HG02973 (cell line): ENCODE measurements around the gene KLHDC9.

ENCODE experiments used
- ATAC-seq: cut with Tn5 transposase; IDR thresholded peaks from one replicate; pipeline ENCODE4 v1.9.1; 2021; ENCODE audit warnings: moderate library complexity; ENCODE audit not compliant: unreplicated experiment

The KLHDC9 gene

DNA sequence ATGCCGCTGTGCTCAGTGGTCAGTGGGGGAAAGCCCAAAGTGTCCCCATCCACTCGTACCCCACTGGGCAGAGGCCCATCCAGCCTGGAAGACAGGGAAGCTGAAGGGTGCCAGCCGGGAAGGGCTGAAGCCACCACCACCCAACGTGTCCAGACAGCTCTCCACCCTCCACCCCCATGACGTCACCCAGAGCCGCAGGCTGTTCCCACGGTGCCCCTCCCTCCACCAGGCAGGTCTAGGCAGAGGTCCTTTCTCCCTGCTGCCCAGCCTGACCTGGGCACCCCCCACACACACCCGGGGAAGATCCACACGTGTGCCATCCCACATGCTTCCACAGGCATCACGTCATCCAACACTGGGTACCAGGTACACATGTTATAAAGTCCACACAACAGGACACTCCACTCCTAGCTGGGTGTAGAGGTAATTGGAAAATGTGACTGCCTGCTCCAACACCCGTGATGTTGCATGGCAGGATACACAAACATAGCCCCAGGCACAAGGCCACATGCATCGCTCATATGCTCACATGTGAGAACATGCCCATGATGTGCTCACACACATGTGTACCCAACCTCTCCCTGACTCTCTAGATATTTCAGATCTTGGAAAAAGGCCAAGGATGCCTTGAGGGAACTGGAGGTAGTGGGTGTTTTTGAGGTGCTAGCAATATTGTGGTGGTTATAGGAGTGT lies 23.3 kb upstream of the KLHDC9 start:
- ATAC-seq = no peak

DNA sequence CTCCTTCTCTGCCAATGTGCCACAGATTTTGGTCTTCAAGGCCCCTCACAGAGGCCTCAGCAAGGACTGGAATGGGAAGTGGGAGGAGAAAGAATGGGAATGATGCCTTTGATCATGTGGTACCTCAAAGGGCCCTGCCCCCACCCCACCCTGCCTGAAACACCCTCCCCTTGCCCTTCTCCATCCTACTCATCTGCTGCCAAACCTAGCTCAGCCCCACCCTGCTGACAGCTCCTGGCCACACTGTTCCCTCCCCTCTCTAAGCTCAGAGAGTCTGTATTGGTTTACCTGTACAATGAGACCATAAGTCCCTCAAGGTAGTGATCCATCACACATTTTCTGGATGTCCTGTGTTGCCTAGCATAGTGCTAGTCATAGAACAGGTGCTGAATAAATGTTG lies 21.8 kb upstream of the KLHDC9 start:
- no peak for ATAC-seq

- no peak for ATAC-seq
Observed at GRCh38 chr1:161077426-161077825, 20.7 kb upstream of the KLHDC9 start.

DNA sequence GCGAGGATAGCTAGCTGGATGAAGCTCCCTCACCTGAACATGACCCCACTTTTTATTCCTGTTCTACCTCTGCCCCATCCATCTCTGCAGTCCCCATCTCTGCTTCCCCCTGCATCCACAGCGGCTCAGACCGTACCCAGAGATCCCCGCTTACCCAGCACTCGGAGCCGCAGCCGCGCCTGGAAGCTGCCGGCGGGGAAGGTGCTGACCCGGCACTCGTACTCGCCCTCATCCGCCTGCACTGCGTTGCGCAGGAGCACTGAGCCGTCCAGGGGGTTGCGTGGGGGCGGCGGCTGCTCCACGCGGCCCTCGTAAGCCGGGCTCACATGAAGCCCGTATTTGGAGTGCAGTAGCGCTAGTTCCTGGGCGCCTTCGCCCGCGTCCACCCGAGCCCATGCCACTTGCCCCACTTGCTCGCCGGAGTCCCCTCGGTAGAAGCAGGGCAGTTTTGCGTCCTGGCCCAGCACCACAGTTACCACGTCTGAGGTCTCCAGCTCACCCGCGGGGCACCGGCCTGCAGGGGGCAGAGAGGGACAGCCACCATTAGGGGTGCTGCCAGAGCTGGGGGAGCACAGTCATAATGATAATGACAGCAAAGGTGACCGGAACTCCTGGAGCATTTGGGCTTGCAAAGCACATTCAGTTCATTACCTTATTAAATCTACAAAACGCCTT lies 18.6 kb upstream of the KLHDC9 start:
- no peak for ATAC-seq

DNA sequence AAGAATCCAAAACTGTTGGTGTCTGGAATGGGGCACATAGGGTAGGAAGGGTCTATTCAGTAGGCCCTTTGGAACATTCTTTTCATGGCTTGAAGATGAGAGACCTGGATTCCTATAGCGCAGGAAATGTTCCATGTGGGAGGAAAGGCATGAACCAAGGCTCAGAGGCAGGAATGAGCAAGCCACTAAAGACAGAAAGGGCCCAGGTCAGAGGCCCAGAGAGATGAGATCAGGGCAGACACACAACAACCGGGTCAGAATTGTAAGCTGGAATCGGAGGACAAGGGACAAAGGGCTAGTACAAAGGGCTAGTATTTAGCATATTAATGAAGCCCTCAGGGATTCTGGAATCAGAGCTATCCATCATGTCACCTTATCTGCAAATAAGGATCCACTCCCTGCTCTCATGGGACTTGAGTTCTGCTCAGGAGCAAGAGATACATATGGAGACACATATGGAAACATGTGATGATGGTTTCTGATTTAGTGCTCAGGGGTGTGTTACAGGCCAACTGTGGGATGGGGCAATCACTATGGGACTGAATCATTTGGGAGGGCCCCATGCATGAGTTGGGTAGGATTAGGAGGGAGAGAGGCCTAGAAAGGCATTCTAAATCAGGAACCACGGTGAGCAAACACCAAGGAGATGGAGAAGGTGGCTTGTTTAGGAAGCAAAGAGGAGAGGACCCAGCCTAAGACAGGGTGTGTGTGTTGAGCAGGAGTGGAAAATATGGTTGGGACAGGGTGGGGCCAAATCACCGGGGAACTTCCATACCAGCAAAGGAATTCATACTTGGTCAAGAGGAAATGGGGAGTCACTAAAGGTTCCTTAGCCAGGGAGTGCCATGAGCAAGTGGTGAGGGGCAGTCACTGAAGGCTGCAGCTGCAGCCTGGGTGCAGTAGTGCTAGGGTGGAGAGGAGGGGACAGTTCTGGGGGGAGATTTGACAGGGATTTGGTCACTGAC lies 17.4 kb upstream of the KLHDC9 start:
- ATAC-seq = no peak

DNA sequence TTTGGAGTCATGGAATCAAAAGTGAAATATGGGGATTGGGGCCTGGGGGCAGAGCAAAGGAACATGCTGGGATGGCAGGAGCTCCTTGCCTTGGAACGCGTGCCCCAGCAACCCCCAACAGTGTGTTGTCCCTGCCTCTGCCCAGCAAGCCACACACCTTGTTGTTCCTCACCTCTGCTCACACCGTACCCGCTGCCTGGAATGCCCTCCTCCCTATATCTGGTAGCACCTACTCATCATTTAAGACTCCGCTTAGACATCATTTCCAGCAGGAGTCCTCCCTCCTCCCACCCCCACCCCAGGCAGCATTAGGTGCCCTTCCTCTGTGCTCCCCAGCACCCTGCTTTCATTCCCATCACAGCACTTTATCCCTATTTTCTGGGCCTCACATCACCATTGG lies 16.6 kb upstream of the KLHDC9 start:
- ATAC-seq = no peak

DNA sequence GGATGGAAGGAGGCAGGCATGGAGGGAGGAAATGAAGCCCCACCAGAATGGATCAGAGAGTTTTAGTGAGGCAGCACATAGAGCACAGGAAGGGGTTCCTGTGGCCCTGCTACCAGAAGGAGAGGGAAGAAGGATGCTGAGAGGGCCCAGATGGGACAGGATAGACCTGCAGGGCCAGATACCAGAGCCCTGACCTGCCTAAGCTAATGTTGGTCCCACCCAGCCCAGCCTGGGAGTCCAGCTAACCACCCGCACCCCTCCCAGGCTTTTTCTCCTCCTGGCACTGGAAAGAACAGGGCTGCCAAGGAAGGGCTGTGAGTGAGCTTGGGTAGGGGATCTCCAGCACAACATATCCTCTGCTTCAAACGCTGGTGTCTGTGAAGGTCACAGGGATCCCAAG lies 15.7 kb upstream of the KLHDC9 start:
- ATAC-seq = no peak

DNA sequence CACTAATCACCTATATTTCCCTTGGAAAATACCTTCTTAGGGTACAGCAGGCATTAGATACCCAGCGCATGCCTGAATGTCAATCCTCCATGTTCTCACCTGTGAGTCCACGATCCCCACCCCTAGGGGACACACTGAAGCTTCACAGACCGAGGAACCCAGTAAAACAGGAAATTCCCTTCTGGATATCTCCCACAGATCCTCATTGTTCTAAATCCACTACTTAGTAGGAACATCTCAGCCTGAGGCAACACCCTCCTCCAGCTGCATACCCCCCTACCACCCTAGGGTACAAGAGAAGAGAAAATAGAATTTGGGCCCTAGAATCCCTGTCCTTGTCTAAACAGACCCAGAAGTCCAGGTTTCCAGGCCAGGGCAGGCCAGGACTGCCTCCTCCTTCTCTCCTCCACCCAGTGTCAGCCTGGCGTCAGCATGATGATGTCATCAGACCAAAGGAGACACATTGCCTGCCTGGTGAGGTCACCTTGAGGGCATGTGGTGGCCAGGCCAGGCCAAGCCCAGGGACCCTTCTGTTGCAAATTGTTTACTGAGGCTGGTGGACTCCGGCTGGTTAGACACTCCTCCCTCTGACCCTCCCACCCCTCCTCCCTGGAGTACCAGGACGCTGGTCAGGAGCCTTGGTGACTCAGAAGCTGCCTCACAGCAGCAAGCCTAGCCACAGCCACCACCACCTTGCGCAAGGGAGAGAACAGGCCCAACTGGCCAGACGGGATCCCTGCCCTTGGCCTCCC lies 15.0 kb upstream of the KLHDC9 start:
- ATAC-seq = no peak

- ATAC-seq = no peak
Observed at GRCh38 chr1:161083748-161084596, 14.2 kb upstream of the KLHDC9 start.

DNA sequence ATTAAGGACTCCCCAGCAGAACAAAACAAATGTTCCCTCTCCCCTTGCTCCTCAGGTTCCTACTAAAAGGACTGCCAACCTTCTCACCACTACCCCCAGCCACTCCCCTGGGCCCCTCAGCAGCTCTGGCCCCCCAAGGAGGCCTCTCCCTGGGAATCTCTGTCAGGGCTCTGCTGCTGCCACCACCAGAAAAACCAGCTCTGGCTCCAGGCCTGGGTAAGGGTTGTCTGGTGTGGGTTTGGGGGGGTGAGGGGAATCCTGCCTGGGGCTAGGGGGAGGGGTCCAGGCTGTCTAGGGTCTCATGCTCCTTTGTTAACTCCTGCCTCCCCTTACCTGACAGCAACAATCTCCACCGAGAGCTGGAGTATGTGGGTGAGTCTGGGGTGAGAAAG lies 13.6 kb upstream of the KLHDC9 start:
- ATAC-seq = no peak

DNA sequence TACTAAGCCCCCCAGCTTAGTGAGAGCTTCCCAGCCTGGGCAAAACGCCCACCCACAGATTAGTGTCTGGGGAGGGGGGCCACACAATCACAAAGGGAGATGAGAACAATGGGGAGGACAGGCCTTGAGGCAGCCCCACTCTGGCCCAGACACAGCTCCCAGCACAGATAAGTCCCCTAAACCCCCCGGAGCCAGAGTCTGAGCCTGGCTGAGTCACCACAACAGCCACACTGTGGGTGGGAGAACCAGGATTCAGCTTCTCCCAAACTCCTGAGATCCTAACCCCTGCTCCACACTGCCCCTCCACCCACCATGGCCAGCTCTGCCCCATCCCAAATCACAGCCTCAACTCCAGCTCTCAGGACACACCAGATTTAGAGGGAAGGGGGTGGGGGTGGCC lies 13.0 kb upstream of the KLHDC9 start:
- ATAC-seq = no peak

DNA sequence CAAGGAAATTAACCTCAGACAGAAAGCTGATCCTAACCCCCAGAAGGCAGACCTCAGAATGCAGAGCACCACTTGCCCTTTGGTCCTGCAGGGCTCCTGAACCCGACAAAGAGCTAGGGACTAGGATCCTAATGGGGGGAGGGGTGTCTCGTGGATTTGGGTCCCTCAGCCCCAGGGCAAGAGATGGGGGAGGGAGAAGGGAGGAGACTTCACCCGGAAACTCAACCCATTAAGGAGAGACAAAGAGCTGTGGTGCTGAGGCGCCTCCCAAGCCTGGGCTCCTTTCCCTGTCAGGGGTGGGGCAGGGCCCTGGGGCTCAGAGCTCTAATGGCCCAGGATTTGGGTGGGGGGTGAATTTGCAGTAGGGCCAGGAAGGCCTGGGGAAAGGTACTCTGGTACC lies 11.7 kb upstream of the KLHDC9 start:
- no peak for ATAC-seq

DNA sequence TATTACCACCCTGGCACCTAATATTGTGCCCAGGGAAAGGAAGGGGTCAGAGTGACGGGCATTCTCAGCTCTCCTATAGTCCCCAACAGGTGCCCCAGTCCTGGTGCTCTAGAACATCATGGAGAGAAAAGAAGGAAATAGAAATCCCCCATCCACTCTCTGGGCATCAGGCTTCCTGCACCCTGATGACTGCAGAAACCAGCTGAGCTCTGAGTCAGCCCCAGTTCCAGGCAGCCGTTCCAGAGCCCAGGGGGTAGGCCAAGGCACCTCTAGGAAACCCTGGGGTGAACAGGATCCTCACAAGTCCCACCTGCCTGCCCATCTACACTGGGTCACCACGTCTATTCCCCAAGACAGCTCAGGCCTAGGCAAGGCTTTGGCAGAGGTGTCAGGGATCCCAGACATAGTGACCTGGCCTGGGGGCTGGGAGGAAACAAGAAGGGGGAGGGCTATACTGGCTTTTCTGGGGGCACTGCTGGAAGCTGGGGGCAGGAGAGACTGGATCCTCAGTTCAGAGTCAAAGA lies 9.5 kb upstream of the KLHDC9 start:
- no peak for ATAC-seq

DNA sequence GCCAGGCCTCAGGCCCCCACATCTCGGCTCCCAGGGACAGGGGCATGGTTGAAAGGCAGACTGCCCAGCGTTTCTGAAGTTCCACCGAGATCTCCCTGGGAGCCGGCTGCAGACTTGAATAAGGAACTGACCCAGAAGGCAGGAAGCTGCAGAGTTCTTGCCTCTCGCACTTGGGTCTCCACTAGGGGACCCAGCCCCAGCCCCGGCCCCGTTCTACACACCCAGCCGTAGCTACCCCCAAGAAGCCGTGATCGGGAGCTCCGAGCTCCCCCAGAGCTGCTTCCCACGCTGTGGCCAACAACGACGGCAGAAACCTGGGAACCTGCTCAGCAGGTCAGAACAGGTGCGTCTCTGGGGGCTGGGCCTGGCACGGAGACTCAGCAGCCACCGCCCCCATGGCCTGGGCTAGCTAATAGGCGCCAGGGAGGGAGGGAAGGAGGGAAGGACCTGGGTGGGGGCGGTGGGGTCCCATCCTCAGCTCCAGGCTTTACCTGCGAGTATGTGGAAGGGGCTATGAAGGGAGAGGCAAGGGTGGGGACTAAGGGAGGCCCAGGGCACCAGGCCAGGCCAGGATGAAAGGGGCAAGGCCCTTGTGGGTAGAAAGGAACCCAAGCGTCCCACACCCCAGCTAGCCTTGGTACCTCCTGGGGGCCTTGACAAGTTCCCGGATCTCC lies 8.8 kb upstream of the KLHDC9 start, which contains the start of gene NECTIN4:
NECTIN4 (minus strand) TSS at position 308 of the 674 bp plus-strand sequence; CDS start at position 46, 262 bp downstream.
- no peak for ATAC-seq

DNA sequence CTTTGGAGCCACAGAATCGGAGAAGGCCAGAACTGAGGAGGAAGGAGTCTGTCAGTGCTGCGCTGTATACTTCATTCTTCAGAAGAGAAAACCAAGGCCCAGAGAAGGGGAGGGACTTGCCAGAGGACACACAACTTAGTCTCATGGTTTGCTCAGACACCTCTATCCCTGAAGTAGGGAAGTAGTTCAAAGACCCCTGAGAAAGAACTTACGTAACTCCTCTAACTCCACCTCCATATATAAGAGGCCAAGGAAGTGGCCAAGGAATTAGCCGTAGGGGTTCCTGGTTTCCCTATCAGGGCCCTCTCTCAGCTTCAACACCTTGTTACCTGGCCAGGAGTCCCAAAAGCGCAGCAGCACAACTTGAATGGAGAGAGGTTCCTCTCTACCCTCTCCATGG lies 8.2 kb upstream of the KLHDC9 start:
- no peak for ATAC-seq

- ATAC-seq = no peak
Observed at GRCh38 chr1:161090617-161091016, 7.5 kb upstream of the KLHDC9 start.

GRCh38 chr1:161091093-161091492 lies 7.1 kb upstream of the KLHDC9 start:
- ATAC-seq = no peak

DNA sequence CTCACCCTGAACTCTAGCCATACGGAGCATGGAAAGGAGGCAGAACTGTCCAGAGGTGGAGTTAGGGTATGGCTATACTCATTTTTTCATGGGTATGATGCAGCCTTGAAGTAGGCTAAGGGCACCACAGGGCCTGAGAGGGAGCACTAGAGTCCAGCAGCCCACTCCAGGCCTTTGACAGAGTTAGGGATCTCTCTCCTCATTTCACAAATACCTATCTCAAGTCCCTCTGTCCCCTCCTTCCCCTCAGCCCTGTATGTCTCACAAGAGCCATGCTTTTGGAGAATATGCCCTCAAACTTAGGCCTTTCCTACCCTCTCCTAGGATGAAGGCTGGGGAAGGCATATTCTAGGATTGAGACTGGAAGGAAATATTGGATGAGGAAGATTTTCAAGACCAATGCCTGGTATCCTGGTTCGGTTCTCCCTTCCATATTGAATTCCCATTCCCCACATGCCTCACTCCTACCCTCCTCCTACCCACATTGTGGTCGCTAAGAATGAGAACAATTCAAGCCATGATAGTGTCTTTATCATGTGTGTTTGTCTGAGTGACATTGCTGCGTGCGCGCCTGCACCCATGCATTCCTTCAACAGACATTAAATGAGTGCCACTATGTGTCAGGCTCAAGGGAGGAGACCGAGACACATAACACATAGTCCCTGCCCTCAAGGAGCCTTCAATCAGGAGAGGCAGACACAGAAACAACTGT lies 6.2 kb upstream of the KLHDC9 start:
- ATAC-seq = no peak

- no peak for ATAC-seq
Observed at GRCh38 chr1:161092621-161093028, 5.5 kb upstream of the KLHDC9 start.
